PC-9 (cell line): ENCODE measurements around the gene RSF1. TPM values are rescaled to one million over a fixed set of nuclear protein-coding genes. Genes with fewer than 3 reads are reported as not detected.

Experiments
- BruUV-seq: library from RNA; stranded (reverse); fragments of 400-500 nt; replicated peaks from 2 replicates; lab custom pipeline; 2021; lab: Mats Ljungman, UMichigan
- CTCF ChIA-PET: fragments of 300-600 bp; sonication (Branson Sonifier 250); formaldehyde crosslinking; loops from one replicate; lab custom pipeline; 2022; ENCODE audit warnings: antibody characterized with exemption; lab: Charles Lee
- POLR2A ChIA-PET: fragments of 300-600 bp; sonication (Branson Sonifier 250); formaldehyde crosslinking; loops from one replicate; lab custom pipeline; 2022; ENCODE audit warnings: antibody characterized with exemption; ENCODE audit not compliant: unreplicated experiment; lab: Charles Lee
- DNase-seq, 2 experiments: peaks; one replicate each; pipeline versions ENCODE4 v3.0.0 to v3.0.0-alpha.2; 2015 to 2022; ENCODE audit warnings: mixed read lengths in 1 of 2
- H2AFZ ChIP-seq: fragments of 200-600 bp; sonication (generic); 2 replicates; pipeline ENCODE4 v1.8.1; 2017; ENCODE audit warnings: antibody characterized with exemption
- H3F3A ChIP-seq: fragments of 200-600 bp; sonication (generic); 2 replicates; pipeline ENCODE4 v1.8.1; 2017; ENCODE audit warnings: antibody characterized with exemption, mild to moderate bottlenecking, low read depth; ENCODE audit not compliant: insufficient read depth
- H3K27ac ChIP-seq: fragments of 200-600 bp; sonication (generic); 2 replicates; pipeline ENCODE4 v1.6.1; 2016; ENCODE audit warnings: mixed run types
- H3K27me3 ChIP-seq: fragments of 200-600 bp; sonication (generic); 2 replicates; pipeline ENCODE4 v1.6.1; 2016; ENCODE audit warnings: low read depth, mixed run types; ENCODE audit not compliant: insufficient read depth
- H3K36me3 ChIP-seq: fragments of 200-600 bp; sonication (generic); 2 replicates; pipeline ENCODE4 v1.6.1; 2016; ENCODE audit warnings: low read depth, mixed run types
- H3K4me1 ChIP-seq: fragments of 200-600 bp; sonication (generic); replicated peaks from 2 replicates; pipeline ENCODE4 v1.6.1; 2016; ENCODE audit warnings: mixed run types; ENCODE audit not compliant: insufficient read depth
- H3K4me2 ChIP-seq: fragments of 200-600 bp; sonication (generic); 2 replicates; pipeline ENCODE4 v1.6.1; 2017; ENCODE audit warnings: mixed run types
- H3K4me3 ChIP-seq: fragments of 200-600 bp; sonication (generic); 2 replicates; pipeline ENCODE4 v1.6.1; 2016; ENCODE audit warnings: mixed run types
- H3K79me2 ChIP-seq: fragments of 200-600 bp; sonication (generic); 2 replicates; pipeline ENCODE4 v1.6.1; 2017; ENCODE audit warnings: low read depth, mixed run types
- H3K9me2 ChIP-seq: fragments of 200-600 bp; sonication (generic); 2 replicates; pipeline ENCODE4 v1.8.1; 2017; ENCODE audit warnings: mild to moderate bottlenecking; ENCODE audit not compliant: insufficient read depth
- H3K9me3 ChIP-seq: fragments of 200-600 bp; sonication (generic); 2 replicates; pipeline ENCODE4 v1.8.1; 2016; ENCODE audit warnings: low read depth; ENCODE audit not compliant: insufficient read depth
- H4K20me1 ChIP-seq: fragments of 200-600 bp; sonication (generic); 2 replicates; pipeline ENCODE4 v1.8.1; 2017; ENCODE audit not compliant: insufficient read depth
- CTCF ChIP-seq: fragments of 200-600 bp; sonication (generic); conservative IDR thresholded peaks from 2 replicates; pipeline ENCODE4 v1.6.1; 2017; ENCODE audit warnings: mixed run types, antibody characterized with exemption, mild to moderate bottlenecking, moderate library complexity
- EZH2 ChIP-seq: fragments of 200-600 bp; sonication (generic); IDR thresholded peaks from 2 replicates; pipeline ENCODE4 v1.8.0; 2017; ENCODE audit warnings: antibody characterized with exemption, low read depth
- intact Hi-C: fragments of 100-400 bp; cut with micrococcal nuclease; formaldehyde crosslinking; loops from one replicate; pipeline ENCODE4 v1.10.0; 2022; ENCODE audit not compliant: unreplicated experiment
- total RNA-seq: library from RNA; stranded (reverse); gene quantifications from 2 replicates; pipeline ENCODE4 v1.2.3, GENCODE V29; 2021

RSF1 gene
- total RNA-seq, 1 experiment from 2014 or later = 110 TPM

- intact Hi-C loops = no loop called here
- CTCF ChIA-PET = no interaction called here
Measured at GRCh38 chr11:77710358-77710757, 110.2 kb downstream of the RSF1 start.

GRCh38 chr11:77705876-77706579 is 114.5 kb downstream of the RSF1 start:
- H3K4me1 ChIP-seq = peaks cover 20% of the 10 kb centered on the region
- DNase-seq = no peak
- ChIA-PET POLR2A (interaction anchor here (0.6 kb wide), 2 partner anchors 9 to 111 kb away, joined by 6 to 8 read pairs; no protein-coding TSS in a partner anchor), CTCF (interaction anchor here (0.6 to 0.7 kb wide), 4 partner anchors 26 to 751 kb away, joined by 3 to 4 read pairs (median 4); no protein-coding TSS in a partner anchor)
- no peaks in the 10 kb centered on the region for H3K9me2 ChIP-seq
- intact Hi-C loops = no loop called here
- no peaks in the 10 kb centered on the region for H3K27me3 ChIP-seq
- H3K27ac ChIP-seq = peak overlapping the region; percentile 45
- H3K9me3 ChIP-seq = no peaks in the 10 kb centered on the region
- no peak overlapping the region for H2AFZ ChIP-seq
- 0 out of 2 replicates have a peak, but pooled peaks cover 2% of the 10 kb centered on the region for H3K79me2 ChIP-seq
- H3K4me3 ChIP-seq = no peak overlapping the region
- TF ChIP-seq EZH2 = no peak
- TF ChIP-seq CTCF = no peak
- no TSS peak for BruUV-seq
- no peaks in the 10 kb centered on the region for H4K20me1 ChIP-seq
- H3F3A ChIP-seq = peaks cover 27% of the 10 kb centered on the region
- H3K4me2 ChIP-seq = peak overlapping the region; percentile 10; the same call in 1 of the 2 replicates
- H3K36me3 ChIP-seq = peaks cover 30% of the 10 kb centered on the region; the same call in 1 of the 2 replicates

More at GRCh38 chr11:77710358-77710757, 110.2 kb downstream of the RSF1 start:
- Histone ChIP-seq H3K27me3 (no peaks in the 10 kb centered on the region), H4K20me1 (no peaks in the 10 kb centered on the region), H3K4me3 (no peak overlapping the region), H3F3A (peaks cover 25% of the 10 kb centered on the region), H3K4me1 (peaks cover 13% of the 10 kb centered on the region), H3K27ac (peak overlapping the region; percentile 9), H3K9me3 (no peaks in the 10 kb centered on the region), H3K9me2 (no peaks in the 10 kb centered on the region), H3K79me2 (0 out of 2 replicates have a peak, but pooled peaks cover 2% of the 10 kb centered on the region), H3K4me2 (no peak overlapping the region), H3K36me3 (peaks cover 5% of the 10 kb centered on the region; the same call in 1 of the 2 replicates), H2AFZ (no peak overlapping the region)
- no peak for DNase-seq
- TF ChIP-seq EZH2 (no peak), CTCF (no peak)
- POLR2A ChIA-PET = interaction anchor here (0.6 kb wide), 1 partner anchor 8 kb away, joined by 3 read pairs; no protein-coding TSS in a partner anchor
- no TSS peak for BruUV-seq

- H3K4me1 ChIP-seq = peaks cover 20% of the 10 kb centered on the region
- TF ChIP-seq CTCF (no peak), EZH2 (no peak)
- no peak overlapping the region for H2AFZ ChIP-seq
- no peaks in the 10 kb centered on the region for H4K20me1 ChIP-seq
- ChIA-PET CTCF (interaction anchor here (0.6 to 0.7 kb wide), 3 partner anchors 290 to 752 kb away, joined by 3 to 4 read pairs (median 3); no protein-coding TSS in a partner anchor), POLR2A (interaction anchor here (0.6 kb wide), 2 partner anchors 8 to 112 kb away, joined by 6 to 8 read pairs; no protein-coding TSS in a partner anchor)
- peak; percentile 33 to 73 for DNase-seq
- peaks cover 23% of the 10 kb centered on the region for H3F3A ChIP-seq
- BruUV-seq = no TSS peak
- H3K36me3 ChIP-seq = peaks cover 30% of the 10 kb centered on the region; the same call in 1 of the 2 replicates
- no peak overlapping the region for H3K4me3 ChIP-seq
- H3K9me3 ChIP-seq = no peaks in the 10 kb centered on the region
- H3K79me2 ChIP-seq = 0 out of 2 replicates have a peak, but pooled peaks cover 2% of the 10 kb centered on the region
- H3K9me2 ChIP-seq = no peaks in the 10 kb centered on the region
- intact Hi-C loops = no loop called here
- no peaks in the 10 kb centered on the region for H3K27me3 ChIP-seq
- peak overlapping the region; percentile 10 for H3K4me2 ChIP-seq
- H3K27ac ChIP-seq = peak overlapping the region; percentile 45
Measured at GRCh38 chr11:77705195-77705875, 115.2 kb downstream of the RSF1 start.
